ENCODE data around the gene PPIL6. TPM values are rescaled to one million over a fixed set of nuclear protein-coding genes. Genes with fewer than 3 reads are reported as not detected.

PPIL6 gene
- polyA plus RNA-seq, 3 donors: 0.09 to 0.28 (median 0.14) TPM

GRCh38 chr6:109445382-109445781, 5.0 kb upstream of the PPIL6 start:
- H3K27ac ChIP-seq (ENCODE audit: low read depth in 1 of 2, low read length in 2 of 2): no peak overlapping the region
- Mint-ChIP-seq H3K27me3 (ENCODE audit: low read depth in 3 of 3) (peaks cover 0 to 4% (median 1%) of the 10 kb centered on the region in 3 donors), H3K4me1 (peaks cover 43% of the 10 kb centered on the region), H3K9me3 (peaks cover 0 to 2% (median 0%) of the 10 kb centered on the region in 7 donors), H3K36me3 (peaks cover 50 to 76% of the 10 kb centered on the region in 2 donors), H3K27ac (peak overlapping the region in 4 of 7 donors; percentile 21 to 63 (median 40)), H3K4me3 (no peak overlapping the region)
- no peak overlapping the region for H3K4me3 ChIP-seq (replicated peaks in 1 of 3; ENCODE audit: low read depth in 2 of 3, low read length in 3 of 3)
- H3K4me1 ChIP-seq (ENCODE audit: control insufficient read depth in 1 of 2, insufficient read depth in 2 of 2, low read length in 2 of 2): peaks cover 11 to 27% of the 10 kb centered on the region in 2 donors
- peaks cover 61 to 78% of the 10 kb centered on the region in 2 donors for H3K36me3 ChIP-seq (replicated peaks in 1 of 2; ENCODE audit: control insufficient read depth in 1 of 2, insufficient read depth in 2 of 2, low read length in 2 of 2)
- H3K79me2 ChIP-seq (ENCODE audit: insufficient read depth, low read length): peaks cover 17% of the 10 kb centered on the region
- no peaks in the 10 kb centered on the region for H3K27me3 ChIP-seq (ENCODE audit: control insufficient read depth in 2 of 2, insufficient read depth in 2 of 2, low read length in 2 of 2)
- DNase-seq: no peak
- H3K9me3 ChIP-seq (replicated peaks in 1 of 2; ENCODE audit: control insufficient read depth in 1 of 2, insufficient read depth in 1 of 2, low read length in 2 of 2): no peaks in the 10 kb centered on the region
- peaks cover 81% of the 10 kb centered on the region for H4K20me1 ChIP-seq (ENCODE audit: insufficient read depth, low read length)
- TF ChIP-seq, protein P1, sequence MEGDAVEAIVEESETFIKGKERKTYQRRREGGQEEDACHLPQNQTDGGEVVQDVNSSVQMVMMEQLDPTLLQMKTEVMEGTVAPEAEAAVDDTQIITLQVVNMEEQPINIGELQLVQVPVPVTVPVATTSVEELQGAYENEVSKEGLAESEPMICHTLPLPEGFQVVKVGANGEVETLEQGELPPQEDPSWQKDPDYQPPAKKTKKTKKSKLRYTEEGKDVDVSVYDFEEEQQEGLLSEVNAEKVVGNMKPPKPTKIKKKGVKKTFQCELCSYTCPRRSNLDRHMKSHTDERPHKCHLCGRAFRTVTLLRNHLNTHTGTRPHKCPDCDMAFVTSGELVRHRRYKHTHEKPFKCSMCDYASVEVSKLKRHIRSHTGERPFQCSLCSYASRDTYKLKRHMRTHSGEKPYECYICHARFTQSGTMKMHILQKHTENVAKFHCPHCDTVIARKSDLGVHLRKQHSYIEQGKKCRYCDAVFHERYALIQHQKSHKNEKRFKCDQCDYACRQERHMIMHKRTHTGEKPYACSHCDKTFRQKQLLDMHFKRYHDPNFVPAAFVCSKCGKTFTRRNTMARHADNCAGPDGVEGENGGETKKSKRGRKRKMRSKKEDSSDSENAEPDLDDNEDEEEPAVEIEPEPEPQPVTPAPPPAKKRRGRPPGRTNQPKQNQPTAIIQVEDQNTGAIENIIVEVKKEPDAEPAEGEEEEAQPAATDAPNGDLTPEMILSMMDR (IDR thresholded peaks at IDR 0.05): no peak
- no peak overlapping the region for H3K9ac ChIP-seq (ENCODE audit: insufficient read depth, low read length, poor library complexity, severe bottlenecking)
- intact Hi-C loops (cut with micrococcal nuclease): no loop called here
- WGBS (ENCODE audit: insufficient coverage): 83% methylated on average over 5 of the region's 9 CpGs
- no peak overlapping the region for H2AFZ ChIP-seq (ENCODE audit: insufficient read depth, low read depth, low read length, poor library complexity, severe bottlenecking)
- H3K4me2 ChIP-seq (replicated peaks; ENCODE audit: extremely low read depth, low read length, poor library complexity, severe bottlenecking): no peak overlapping the region

GRCh38 chr6:109443425-109443950, 3.1 kb upstream of the PPIL6 start:
- Histone ChIP-seq H3K36me3 (replicated peaks in 1 of 2; ENCODE audit: control insufficient read depth in 1 of 2, insufficient read depth in 2 of 2, low read length in 2 of 2) (peaks cover 42 to 59% of the 10 kb centered on the region in 2 donors), H3K4me2 (replicated peaks; ENCODE audit: extremely low read depth, low read length, poor library complexity, severe bottlenecking) (no peak overlapping the region), H4K20me1 (ENCODE audit: insufficient read depth, low read length) (peaks cover 62% of the 10 kb centered on the region), H3K4me1 (ENCODE audit: control insufficient read depth in 1 of 2, insufficient read depth in 2 of 2, low read length in 2 of 2) (peaks cover 17 to 36% of the 10 kb centered on the region in 2 donors), H3K4me3 (replicated peaks in 1 of 3; ENCODE audit: low read depth in 2 of 3, low read length in 3 of 3) (no peak overlapping the region), H3K9ac (ENCODE audit: insufficient read depth, low read length, poor library complexity, severe bottlenecking) (no peak overlapping the region), H3K27ac (ENCODE audit: low read depth in 1 of 2, low read length in 2 of 2) (no peak overlapping the region), H3K27me3 (ENCODE audit: control insufficient read depth in 2 of 2, insufficient read depth in 2 of 2, low read length in 2 of 2) (peaks cover 0 to 4% of the 10 kb centered on the region in 2 donors), H3K79me2 (ENCODE audit: insufficient read depth, low read length) (peaks cover 12% of the 10 kb centered on the region), H3K9me3 (replicated peaks in 1 of 2; ENCODE audit: control insufficient read depth in 1 of 2, insufficient read depth in 1 of 2, low read length in 2 of 2) (no peaks in the 10 kb centered on the region), H2AFZ (ENCODE audit: insufficient read depth, low read depth, low read length, poor library complexity, severe bottlenecking) (no peak overlapping the region)
- Mint-ChIP-seq H3K27ac (peak overlapping the region in 4 of 7 donors; percentile 27 to 76 (median 52)), H3K27me3 (ENCODE audit: low read depth in 3 of 3) (peaks cover 1 to 11% (median 4%) of the 10 kb centered on the region in 3 donors), H3K9me3 (peaks cover 0 to 2% (median 0%) of the 10 kb centered on the region in 7 donors), H3K4me3 (no peak overlapping the region), H3K4me1 (peaks cover 40% of the 10 kb centered on the region), H3K36me3 (peaks cover 42 to 59% of the 10 kb centered on the region in 2 donors)
- 98% methylated on average over 8 of the region's 10 CpGs for WGBS (ENCODE audit: insufficient coverage)
- intact Hi-C loops (cut with micrococcal nuclease): loop anchor here (5.0 kb wide), 1 partner anchor 39 kb away; the partner anchor contains the start of gene ZBTB24 (in 2 of the 2)
- DNase-seq: no peak
- TF ChIP-seq, protein P1 (IDR thresholded peaks at IDR 0.05): no peak
